Skeletal muscle tissue (tissue), 4 donors: Measurements from ENCODE around the gene DLG5. TPM values are rescaled to one million over a fixed set of nuclear protein-coding genes. Genes with fewer than 3 reads are reported as not detected.
"Not testable (repeated sequence)": the region's sequence is repeated elsewhere in the genome, so short reads cannot be mapped to it uniquely, and the experiment has no call there.

Experiments
- H3K27ac ChIP-seq: one replicate; pipeline ENCODE4 v1.7.0; 2013; ENCODE audit warnings: mild to moderate bottlenecking, low read depth, low read length, inconsistent platforms
- H3K27me3 ChIP-seq, 3 donors: one replicate each; pipeline ENCODE4 v1.7.0; 2013; ENCODE audit warnings: low read length in 3 of 3; ENCODE audit not compliant: control insufficient read depth in 3 of 3, insufficient read depth in 3 of 3
- H3K36me3 ChIP-seq, 3 donors: one replicate each; pipeline ENCODE4 v1.7.0; 2013; ENCODE audit warnings: low read length in 3 of 3; ENCODE audit not compliant: control insufficient read depth in 3 of 3, insufficient read depth in 3 of 3
- H3K4me1 ChIP-seq, 3 donors: one replicate each; pipeline ENCODE4 v1.7.0; 2013; ENCODE audit warnings: low read length in 3 of 3, mild to moderate bottlenecking in 3 of 3; ENCODE audit not compliant: control insufficient read depth in 3 of 3, insufficient read depth in 3 of 3
- H3K4me3 ChIP-seq, 3 donors: one replicate each; pipeline ENCODE4 v1.7.0; 2013; ENCODE audit warnings: low read length in 3 of 3
- H3K9ac ChIP-seq, 3 donors: one replicate each; pipeline ENCODE4 v1.7.0; 2013; ENCODE audit warnings: low read length in 3 of 3, mild to moderate bottlenecking in 3 of 3, moderate library complexity in 2 of 3, low read depth in 1 of 3
- H3K9me3 ChIP-seq, 3 donors: one replicate each; pipeline ENCODE4 v1.7.0; 2013; ENCODE audit warnings: low read length in 3 of 3; ENCODE audit not compliant: control insufficient read depth in 3 of 3
- total RNA-seq: library from RNA; depleted of rRNA; stranded (reverse); fragments of >200 nt; gene quantifications from one replicate; pipeline ENCODE4 v1.2.3, GENCODE V29; 2014
- donor health status: Osteomylitis.

Gene DLG5
- total RNA-seq, 1 donor from 2014 or later: 14.1 TPM

DNA sequence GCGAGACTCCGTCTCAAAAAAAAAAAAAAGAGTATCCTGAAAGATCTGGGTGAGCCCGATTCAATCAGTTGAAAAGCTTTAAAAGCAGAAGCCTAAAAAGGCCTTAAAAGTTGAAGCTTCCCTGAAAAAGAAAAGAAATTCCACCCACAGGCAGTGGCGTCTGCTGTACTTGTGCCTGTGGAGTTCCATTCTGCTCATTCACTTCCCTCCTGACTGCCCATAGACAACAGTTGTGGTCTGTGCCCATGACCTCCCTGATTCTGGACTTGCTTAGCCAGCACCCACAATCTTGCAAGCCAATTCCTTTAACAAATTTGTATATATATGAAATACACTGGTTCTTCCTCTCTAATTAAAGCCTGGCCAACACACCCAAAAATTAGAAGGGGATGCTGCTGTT, 141.7 kb downstream of the DLG5 start:
- H3K27ac ChIP-seq: no peak overlapping the region
- H3K4me3 ChIP-seq: no peak overlapping the region
- peaks cover 3 to 18% (median 6%) of the 10 kb centered on the region in 3 donors for H3K36me3 ChIP-seq
- H3K4me1 ChIP-seq: peaks cover 0 to 15% (median 0%) of the 10 kb centered on the region in 3 donors
- no peaks in the 10 kb centered on the region for H3K27me3 ChIP-seq
- H3K9ac ChIP-seq: no peak overlapping the region
- H3K9me3 ChIP-seq: no peaks in the 10 kb centered on the region

DNA sequence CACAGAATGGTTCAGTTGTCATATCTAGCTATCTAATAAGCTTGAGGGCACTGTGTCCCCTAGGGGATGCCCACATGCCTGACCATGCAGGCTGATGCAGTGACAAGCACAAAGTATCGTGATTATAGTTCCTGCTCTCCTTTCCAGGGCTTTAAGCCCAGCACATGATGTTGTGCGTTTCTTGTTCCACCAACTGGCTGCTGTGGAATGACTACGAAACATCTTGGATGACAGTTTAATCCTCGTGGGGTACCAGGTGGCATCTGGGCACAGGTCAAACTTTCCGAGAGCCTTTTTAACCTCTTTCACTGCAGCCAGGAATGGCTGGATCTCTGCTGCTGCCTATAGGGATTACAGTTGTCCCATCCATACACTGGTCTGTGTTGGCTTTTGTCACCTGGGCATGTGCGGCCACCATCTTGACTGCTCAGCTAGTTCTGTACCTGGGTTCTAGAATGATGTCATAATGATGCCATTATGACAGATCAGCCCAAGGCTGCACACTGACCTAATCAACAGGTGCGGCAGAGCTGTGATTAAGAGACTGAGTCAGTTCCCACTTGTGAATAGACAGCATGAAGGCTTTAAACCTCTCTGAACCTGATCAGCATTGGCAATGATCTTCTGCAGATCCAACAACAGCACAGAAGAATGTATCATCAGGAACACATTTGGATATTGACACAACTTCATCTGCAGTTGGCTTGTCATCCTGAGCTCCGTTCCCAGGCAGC, 144.1 kb downstream of the DLG5 start:
- peaks cover 0 to 15% (median 0%) of the 10 kb centered on the region in 3 donors for H3K4me1 ChIP-seq

DNA sequence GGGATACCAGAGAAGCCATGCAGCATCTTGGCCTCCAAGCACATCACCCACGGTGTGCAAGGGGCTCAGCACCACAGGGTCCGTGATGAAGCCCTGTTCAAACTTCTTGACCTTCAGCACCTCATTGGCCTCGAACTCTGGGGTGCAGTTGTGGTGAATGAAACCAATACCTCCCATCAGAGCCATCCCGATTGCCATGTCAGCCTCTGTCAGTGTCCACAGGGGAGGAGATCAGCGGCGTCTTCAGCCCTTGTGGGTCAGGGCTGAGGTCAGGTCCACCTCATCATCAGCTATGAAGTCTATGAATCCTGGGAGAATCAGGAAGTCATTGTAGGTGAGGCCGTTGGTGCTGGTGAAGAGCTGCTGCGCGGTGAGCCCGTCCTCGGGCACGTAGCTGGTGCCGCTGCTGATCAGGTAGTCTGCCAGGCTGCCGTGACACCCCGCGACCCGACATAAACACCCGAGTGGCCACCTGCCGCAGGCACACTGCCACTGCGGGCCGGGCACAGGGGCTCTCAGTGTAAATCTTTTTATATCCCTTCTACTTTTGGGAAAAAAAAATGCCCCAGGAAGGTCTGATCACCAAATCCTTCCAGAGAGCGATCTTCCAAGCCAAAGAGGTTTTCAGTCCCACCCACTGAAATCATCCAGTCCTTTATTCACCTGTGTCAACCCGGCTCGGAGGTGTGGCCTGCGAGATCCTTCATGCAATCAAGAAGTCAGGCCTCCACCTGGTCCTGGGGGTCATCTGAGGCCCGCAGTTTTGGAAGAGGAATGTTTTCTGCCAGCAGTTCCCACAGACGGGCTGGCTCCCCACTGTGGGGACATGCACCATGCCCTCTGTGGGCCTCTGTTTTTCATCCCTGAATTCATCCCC, 144.9 kb downstream of the DLG5 start:
- Histone ChIP-seq H3K36me3 (peaks cover 0 to 11% (median 3%) of the 10 kb centered on the region in 3 donors), H3K27ac (peak overlapping the region; percentile 66)

More for the DNA sequence above, 144.1 kb downstream of the DLG5 start:
- Histone ChIP-seq H3K27ac (peak overlapping the region; percentile 66), H3K36me3 (peaks cover 2 to 16% (median 3%) of the 10 kb centered on the region in 3 donors), H3K9me3 (no peaks in the 10 kb centered on the region), H3K27me3 (no peaks in the 10 kb centered on the region), H3K9ac (peak overlapping the region in 1 of 3 donors; percentile 3), H3K4me3 (no peak overlapping the region)

DNA sequence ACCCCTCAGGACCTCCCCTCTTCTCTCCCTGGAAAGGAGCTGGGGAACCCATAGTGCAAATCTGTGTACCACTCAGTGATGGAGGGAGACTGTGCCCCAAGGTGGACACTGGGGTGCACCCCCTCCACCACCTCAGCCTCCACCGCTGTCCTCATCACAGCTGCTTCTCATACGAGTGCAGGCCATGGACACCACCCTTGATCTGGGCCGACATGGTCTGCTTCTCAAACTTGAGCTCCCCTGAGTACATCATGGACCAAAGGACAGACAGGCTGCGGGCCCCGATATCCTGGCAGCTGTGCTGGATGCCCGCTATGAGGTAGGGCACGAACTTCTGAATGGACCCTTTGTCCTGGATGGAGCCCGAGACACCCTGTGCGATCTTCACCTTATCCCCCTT, 146.4 kb downstream of the DLG5 start:
- H3K27me3 ChIP-seq: no peaks in the 10 kb centered on the region
- no peak overlapping the region for H3K9ac ChIP-seq
- H3K4me3 ChIP-seq: no peak overlapping the region
- peaks cover 0 to 19% (median 4%) of the 10 kb centered on the region in 3 donors for H3K4me1 ChIP-seq
- peaks cover 0 to 10% (median 0%) of the 10 kb centered on the region in 3 donors for H3K36me3 ChIP-seq
- no peaks in the 10 kb centered on the region for H3K9me3 ChIP-seq
- no peak overlapping the region for H3K27ac ChIP-seq

More for the DNA sequence above, 144.9 kb downstream of the DLG5 start:
- H3K4me1 ChIP-seq: peaks cover 0 to 15% (median 0%) of the 10 kb centered on the region in 3 donors
- H3K9ac ChIP-seq: peak overlapping the region in 1 of 3 donors; percentile 3
- H3K9me3 ChIP-seq: no peaks in the 10 kb centered on the region
- H3K27me3 ChIP-seq: no peaks in the 10 kb centered on the region
- H3K4me3 ChIP-seq: no peak overlapping the region

DNA sequence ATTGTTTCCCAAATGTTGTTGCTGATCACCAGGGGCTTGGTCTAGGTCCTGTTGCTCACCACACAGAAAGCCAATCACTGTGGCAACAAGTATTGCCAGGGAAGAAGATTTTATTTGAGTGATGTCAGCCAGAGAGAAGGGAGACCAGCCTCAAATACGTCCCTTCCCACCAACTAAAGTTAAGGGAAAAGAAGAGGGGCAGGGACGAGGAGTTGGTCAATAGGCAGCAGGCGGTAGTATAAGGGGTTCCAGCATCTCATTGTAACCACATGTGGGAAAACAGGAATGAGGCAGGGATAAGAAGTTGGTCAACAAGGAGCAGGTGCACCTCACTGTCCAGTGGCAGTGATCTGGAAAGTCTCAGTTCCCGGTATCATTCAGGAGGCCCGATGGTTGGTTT, 150.1 kb downstream of the DLG5 start:
- H3K27me3 ChIP-seq: no peaks in the 10 kb centered on the region
- peaks cover 0 to 25% (median 19%) of the 10 kb centered on the region in 3 donors for H3K4me1 ChIP-seq
- H3K27ac ChIP-seq: no peak overlapping the region
- H3K36me3 ChIP-seq: peaks cover 0 to 4% (median 0%) of the 10 kb centered on the region in 3 donors
- no peak overlapping the region for H3K9ac ChIP-seq
- H3K4me3 ChIP-seq: no peak overlapping the region
- no peaks in the 10 kb centered on the region for H3K9me3 ChIP-seq

DNA sequence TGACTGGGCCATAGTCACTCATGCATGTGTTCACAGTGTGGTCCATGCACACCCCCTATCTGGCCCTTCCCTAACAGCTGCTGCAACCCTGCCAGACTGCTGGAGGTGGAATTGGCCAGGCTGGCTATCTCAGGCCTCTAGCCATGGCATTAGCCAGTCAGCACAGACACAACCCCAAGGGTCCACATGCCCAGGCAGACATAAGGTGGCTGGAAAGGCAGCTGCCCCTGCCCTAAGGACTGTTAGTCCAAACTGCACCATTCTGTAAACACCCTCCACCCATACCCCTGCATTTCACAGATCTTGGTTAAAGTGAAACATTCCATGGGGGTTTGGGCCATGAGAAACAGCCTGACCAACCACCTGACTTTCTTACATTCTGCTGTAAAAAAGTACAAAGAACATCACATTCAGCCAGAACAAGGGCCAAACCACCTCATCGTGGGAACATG, 151.6 kb downstream of the DLG5 start:
- H3K4me1 ChIP-seq: peaks cover 0 to 23% (median 19%) of the 10 kb centered on the region in 3 donors
- no peaks in the 10 kb centered on the region for H3K9me3 ChIP-seq
- H3K36me3 ChIP-seq: no peaks in the 10 kb centered on the region
- no peaks in the 10 kb centered on the region for H3K27me3 ChIP-seq
- H3K9ac ChIP-seq: no peak overlapping the region
- H3K27ac ChIP-seq: no peak overlapping the region
- H3K4me3 ChIP-seq: no peak overlapping the region

DNA sequence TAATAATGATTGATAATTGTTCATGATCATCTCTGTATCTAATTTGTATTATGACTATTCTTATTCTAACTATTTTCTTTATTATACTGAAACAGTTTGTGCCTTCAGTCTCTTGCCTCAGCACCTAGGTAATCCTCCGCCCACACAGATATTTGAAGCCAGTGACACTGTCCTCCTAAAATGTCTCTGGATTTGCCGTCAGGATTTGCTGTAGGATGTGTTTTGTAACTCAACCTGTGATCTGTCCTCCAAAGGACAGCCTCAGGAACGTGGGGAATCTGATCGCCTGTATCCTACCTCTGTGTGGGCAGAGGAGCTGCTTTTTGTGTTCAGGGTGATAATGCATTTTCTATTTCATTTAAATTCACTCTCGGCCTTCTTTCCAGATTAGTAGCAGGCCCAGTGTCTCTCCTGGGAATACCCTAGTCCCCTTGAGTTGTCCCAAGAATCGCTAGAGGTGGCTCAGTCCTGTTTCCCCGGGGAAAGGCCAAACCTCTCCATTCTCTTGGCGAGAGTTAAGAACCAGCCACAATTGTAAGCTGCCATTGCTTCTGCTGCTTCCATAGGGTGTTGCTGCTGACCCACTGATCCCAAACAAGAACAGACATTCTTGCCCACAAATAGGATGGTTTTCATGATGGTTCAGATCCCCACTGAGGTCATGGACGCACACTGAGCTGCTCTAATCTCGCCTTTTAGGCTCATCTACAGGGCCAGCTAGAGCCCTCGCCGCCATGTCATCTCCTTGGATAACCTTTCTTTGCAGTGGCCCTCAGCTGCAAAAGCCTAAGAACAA, 152.7 kb downstream of the DLG5 start:
- Histone ChIP-seq H3K9me3 (no peaks in the 10 kb centered on the region), H3K27ac (peak overlapping the region; percentile 47), H3K4me1 (peaks cover 0 to 30% (median 22%) of the 10 kb centered on the region in 3 donors), H3K27me3 (no peaks in the 10 kb centered on the region), H3K36me3 (no peaks in the 10 kb centered on the region), H3K4me3 (no peak overlapping the region), H3K9ac (no peak overlapping the region)

DNA sequence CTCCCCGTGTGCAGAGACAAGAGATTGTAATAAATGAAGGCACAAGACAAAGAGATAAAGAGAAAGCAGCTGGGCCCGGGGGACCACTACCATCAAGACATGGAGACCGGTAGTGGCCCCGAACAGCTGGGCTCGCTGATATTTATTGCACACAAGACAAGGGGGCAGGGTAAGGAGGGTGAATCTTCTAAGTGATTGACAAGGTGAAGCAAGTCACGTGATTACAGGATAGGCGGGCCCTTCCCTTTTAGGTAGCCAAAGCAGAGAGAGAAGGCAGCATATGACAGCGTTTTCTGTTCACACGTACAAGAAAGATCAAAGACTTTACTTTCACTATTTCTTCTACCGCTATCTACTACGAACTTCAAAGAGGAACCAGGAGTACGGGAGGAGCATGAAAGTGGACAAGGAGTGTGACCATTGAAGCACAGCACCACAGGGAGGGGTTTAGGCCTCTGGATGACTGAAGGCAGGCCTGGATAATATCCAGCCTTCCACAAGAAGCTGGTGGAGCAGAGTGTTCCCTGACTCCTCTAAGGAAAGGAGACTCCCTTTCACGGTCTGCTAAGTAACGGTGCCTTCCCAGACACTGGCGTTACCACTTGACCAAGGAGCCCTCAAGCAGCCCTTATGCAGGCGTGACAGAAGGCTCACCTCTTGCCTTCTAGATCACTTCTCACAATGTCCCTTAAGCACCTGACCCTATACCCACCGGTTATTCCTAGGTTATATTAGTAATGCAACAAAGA, 153.5 kb downstream of the DLG5 start:
- H3K4me1 ChIP-seq: peaks cover 0 to 30% (median 22%) of the 10 kb centered on the region in 3 donors
- not testable (repeated sequence) for H3K27ac ChIP-seq

DNA sequence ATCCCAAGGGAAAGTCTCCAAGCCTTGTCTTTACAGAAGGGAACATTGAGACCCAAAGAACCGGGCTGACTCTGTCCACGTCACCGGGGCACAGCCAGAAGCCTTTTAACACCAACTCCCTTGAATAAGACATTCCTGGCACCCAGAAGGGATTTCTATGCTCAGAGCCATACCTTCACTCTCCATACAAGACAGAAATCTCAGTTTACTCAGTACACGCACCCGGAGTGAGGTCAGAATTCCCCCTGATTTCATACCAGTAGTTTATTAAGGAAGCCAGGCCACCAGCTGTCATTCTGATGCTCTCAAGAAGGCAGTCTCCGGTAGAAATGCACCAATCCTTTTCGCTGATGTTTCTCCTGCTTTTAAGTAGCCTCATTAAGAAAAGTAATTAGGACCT, 154.7 kb downstream of the DLG5 start:
- Histone ChIP-seq H3K36me3 (no peaks in the 10 kb centered on the region), H3K4me1 (peaks cover 0 to 30% (median 22%) of the 10 kb centered on the region in 3 donors), H3K4me3 (no peak overlapping the region), H3K9me3 (no peaks in the 10 kb centered on the region), H3K27me3 (no peaks in the 10 kb centered on the region), H3K27ac (no peak overlapping the region), H3K9ac (no peak overlapping the region)

More for the DNA sequence above, 153.5 kb downstream of the DLG5 start:
- not testable (repeated sequence) for H3K9ac ChIP-seq, H3K27me3 ChIP-seq, H3K36me3 ChIP-seq, H3K4me3 ChIP-seq, H3K9me3 ChIP-seq
